Measurements from ENCODE around the gene NAA10.

NAA10 gene

DNA sequence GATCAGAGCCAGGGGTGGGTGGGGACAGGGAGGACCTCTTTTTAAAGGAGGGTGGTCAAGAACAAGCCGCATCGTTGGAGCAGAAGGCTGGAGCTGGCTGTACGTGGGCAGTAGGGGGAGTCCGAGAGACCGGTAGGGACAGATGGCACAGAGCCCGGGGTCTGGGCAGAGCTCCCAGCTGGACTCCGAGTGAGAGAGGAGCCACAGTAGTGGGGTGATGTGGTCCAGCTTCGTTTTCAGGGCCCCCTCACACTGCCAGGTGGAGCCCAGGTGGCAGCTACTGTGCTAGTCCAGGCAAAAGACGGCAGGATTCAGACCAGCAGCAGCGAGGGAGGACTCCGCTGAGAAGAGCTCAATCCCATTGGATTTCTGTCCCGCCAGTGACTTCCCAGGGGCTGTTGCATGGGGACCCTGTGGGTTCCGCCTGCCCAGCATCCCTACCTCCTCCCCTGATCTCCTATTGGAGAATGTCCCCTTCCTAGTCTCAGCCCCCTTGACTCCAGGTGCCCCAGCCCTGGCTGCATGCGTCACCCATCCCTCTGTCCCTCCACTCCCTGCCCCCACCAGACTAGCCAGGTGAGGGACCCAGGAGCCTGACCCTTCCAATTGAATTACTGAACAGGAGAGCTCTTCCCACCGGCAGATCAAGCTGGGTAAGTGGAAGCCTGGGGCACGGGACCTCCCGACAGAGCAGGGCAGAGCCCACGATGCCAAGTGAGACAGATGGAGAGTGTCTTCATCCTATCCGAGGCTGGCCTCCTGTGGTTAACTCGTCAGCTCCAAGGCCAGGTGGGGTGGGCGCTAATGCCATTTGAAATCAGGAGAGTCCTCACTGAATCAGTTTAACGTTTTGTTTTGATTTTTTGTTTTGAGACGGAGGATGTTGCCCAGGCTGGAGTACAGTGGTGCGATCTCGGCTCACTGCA lies 11.6 kb downstream of the NAA10 start:
- no peak for TF ChIP-seq Cebpa-rat (IDR thresholded peaks at IDR 0.05)
- Histone ChIP-seq H3K4me1 (peaks cover 38 to 78% (median 68%) of the 10 kb centered on the region in 10 experiments), H3K9me3 (replicated peaks in 1 of 11) (peaks cover 0 to 23% (median 0%) of the 10 kb centered on the region in 11 experiments; a peak in 3 of 22 replicates), H3K36me3 (peaks cover 6 to 38% (median 34%) of the 10 kb centered on the region in 11 experiments; a peak in 20 of 22 replicates), H3K4me3 (peak overlapping the region in 9 of 10 experiments; percentile 32 to 78 (median 68); a peak in 15 of 20 replicates), H3K9ac (peak overlapping the region; percentile 50 to 100 (median 92); a peak in 19 of 22 replicates), H4K20me1 (peaks cover 84 to 99% (median 99%) of the 10 kb centered on the region in 11 experiments), H3K27ac (peak overlapping the region in 9 of 11 experiments; percentile 96 to 100 (median 97); a peak in 15 of 22 replicates), H3K27me3 (peaks cover 78 to 94% (median 80%) of the 10 kb centered on the region in 11 experiments), H3K4me2 (peak overlapping the region; percentile 87 to 99 (median 92))

DNA sequence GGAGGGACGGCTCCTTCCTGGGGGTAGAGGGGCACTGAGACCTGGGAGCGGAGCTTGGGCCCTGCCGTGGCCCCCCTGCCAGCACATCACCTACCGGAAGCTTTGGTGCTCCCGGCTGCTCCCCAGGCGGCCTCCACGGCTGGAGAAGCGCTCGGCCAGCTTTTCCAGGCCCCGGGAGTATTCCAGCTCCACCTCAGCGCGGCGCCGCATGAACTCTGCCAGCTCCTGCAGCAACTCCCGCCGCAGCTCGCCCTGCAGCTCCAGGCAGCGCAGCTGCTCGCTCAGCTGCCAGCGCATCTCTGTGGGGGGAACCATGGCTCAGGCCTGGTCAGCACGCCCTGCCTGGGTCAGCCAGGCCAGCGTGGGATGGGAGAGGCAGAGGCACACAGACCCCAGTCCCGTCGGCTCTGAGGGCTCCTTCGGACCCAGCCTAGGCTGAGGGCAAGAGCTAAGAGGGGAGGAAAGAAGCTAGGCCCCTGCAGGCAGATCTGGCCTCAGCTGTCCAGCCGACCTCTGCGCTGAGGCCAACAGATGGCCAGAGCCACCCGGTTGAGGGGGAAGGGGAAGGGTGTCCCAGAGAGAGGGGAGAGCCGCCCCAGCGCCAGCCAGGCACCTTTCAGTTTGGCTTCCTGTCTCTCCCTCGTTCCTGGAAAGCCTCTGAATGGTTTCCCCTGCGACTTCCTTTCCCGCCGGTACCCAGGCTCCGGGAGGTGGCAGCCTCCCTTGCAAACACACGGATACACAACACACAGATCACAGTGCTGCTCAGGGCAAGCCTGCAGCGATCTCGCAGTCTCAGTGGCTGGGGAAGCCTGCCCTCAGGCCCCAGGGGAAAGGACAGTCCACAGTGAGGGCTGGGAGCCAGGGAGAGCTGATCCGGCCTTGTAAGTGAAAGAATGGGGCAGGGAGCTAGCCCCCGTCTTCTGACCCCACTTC lies 13.1 kb downstream of the NAA10 start:
- H3K27ac ChIP-seq = peak overlapping the region in 5 of 11 experiments; percentile 17 to 47 (median 35); a peak in 5 of 22 replicates
- peak overlapping the region; percentile 87 to 99 (median 92) for H3K4me2 ChIP-seq
- peaks cover 13 to 51% (median 45%) of the 10 kb centered on the region in 11 experiments; a peak in 21 of 22 replicates for H3K36me3 ChIP-seq
- peaks cover 91 to 99% (median 94%) of the 10 kb centered on the region in 11 experiments for H3K27me3 ChIP-seq
- H4K20me1 ChIP-seq = peaks cover 77 to 100% (median 98%) of the 10 kb centered on the region in 11 experiments
- no peak for TF ChIP-seq Cebpa-rat (IDR thresholded peaks at IDR 0.05)
- H3K9ac ChIP-seq = peak overlapping the region in 10 of 11 experiments; percentile 33 to 100 (median 48); a peak in 13 of 22 replicates
- H3K4me1 ChIP-seq = peaks cover 29 to 67% (median 57%) of the 10 kb centered on the region in 10 experiments
- peak overlapping the region in 7 of 10 experiments; percentile 25 to 78 (median 72); a peak in 11 of 20 replicates for H3K4me3 ChIP-seq
- peaks cover 0 to 15% (median 0%) of the 10 kb centered on the region in 11 experiments; a peak in 3 of 22 replicates for H3K9me3 ChIP-seq (replicated peaks in 1 of 11)

- H3K4me3 ChIP-seq = no peak overlapping the region
- H4K20me1 ChIP-seq = peaks cover 76 to 100% (median 97%) of the 10 kb centered on the region in 11 experiments
- no peak for TF ChIP-seq Cebpa-rat (IDR thresholded peaks at IDR 0.05)
- peaks cover 0 to 10% (median 0%) of the 10 kb centered on the region in 11 experiments; a peak in 3 of 22 replicates for H3K9me3 ChIP-seq (replicated peaks in 1 of 11)
- 0 out of 22 replicates have a peak overlapping the region, but pooled peaks of 1 of the 11 experiments have one; percentile 15 for H3K9ac ChIP-seq
- H3K4me2 ChIP-seq = peak overlapping the region in 7 of 11 experiments; percentile 87 to 97 (median 92); a peak in 11 of 22 replicates
- H3K4me1 ChIP-seq = peaks cover 24 to 61% (median 51%) of the 10 kb centered on the region in 10 experiments
- peak overlapping the region in 1 of 11 experiments; percentile 47; a peak in 1 of 22 replicates for H3K27ac ChIP-seq
- H3K36me3 ChIP-seq = peaks cover 13 to 58% (median 52%) of the 10 kb centered on the region in 11 experiments
- peaks cover 97 to 100% (median 100%) of the 10 kb centered on the region in 11 experiments for H3K27me3 ChIP-seq
These were observed 13.8 kb downstream of the NAA10 start for GRCh38 chrX:153921070-153921469.

- Histone ChIP-seq H3K4me3 (no peak overlapping the region), H3K27me3 (peaks cover 98 to 100% (median 100%) of the 10 kb centered on the region in 11 experiments), H3K9ac (peak overlapping the region in 2 of 11 experiments; percentile 10 to 15; a peak in 1 of 22 replicates), H3K4me1 (peaks cover 22 to 56% (median 45%) of the 10 kb centered on the region in 10 experiments), H3K9me3 (replicated peaks in 1 of 11) (peaks cover 0 to 5% (median 0%) of the 10 kb centered on the region in 11 experiments; a peak in 3 of 22 replicates), H3K27ac (peak overlapping the region in 3 of 11 experiments; percentile 30 to 47 (median 34); a peak in 2 of 22 replicates), H4K20me1 (peaks cover 81 to 100% (median 96%) of the 10 kb centered on the region in 11 experiments), H3K36me3 (peaks cover 13 to 64% (median 57%) of the 10 kb centered on the region in 11 experiments), H3K4me2 (no peak overlapping the region; a peak in 2 of 22 replicates)
- no peak for TF ChIP-seq Cebpa-rat (IDR thresholded peaks at IDR 0.05)
These were observed 14.3 kb downstream of the NAA10 start for GRCh38 chrX:153920546-153920945.

DNA sequence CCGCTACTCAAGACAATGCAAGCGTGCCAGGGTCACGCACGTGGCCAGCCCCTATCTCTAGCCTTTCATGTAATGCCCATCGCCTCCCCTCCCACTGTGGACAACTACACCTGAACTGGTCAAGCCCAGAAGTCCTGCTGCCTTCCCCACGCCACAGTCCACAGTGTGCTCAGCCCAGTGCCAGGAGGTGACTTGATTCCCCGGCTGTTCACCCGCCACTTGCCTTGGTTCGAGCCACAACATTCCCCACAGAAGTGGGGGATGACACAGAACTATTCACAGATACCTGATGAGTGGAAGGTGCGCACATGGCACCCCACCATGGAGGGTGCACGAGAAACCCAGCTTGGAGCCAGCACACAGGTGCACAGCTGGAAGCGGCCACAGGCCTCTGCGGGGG lies 15.6 kb downstream of the NAA10 start:
- H3K27me3 ChIP-seq = peaks cover 96 to 100% (median 99%) of the 10 kb centered on the region in 11 experiments
- TF ChIP-seq Cebpa-rat (IDR thresholded peaks at IDR 0.05) = no peak

DNA sequence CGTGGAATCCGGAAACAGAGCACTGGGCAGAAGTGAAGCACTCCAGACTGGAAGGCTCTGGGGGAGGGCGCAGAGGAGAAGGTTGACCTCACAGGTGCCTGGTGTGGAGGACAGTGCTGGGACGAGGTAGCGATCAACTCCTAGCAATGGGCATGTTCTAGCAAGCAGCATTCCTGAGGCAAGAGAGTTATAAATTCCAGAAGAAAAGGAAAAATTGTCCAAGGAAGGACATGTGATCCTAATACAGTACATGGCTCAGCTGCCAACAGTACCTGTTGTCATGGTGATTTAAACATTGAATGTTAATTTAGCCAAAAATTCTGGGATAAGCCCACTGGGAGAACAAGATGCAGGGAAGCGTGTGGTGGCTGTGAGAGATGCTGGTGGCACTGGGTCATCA lies 17.0 kb downstream of the NAA10 start:
- Histone ChIP-seq H4K20me1 (peaks cover 70 to 98% (median 85%) of the 10 kb centered on the region in 11 experiments), H3K4me3 (no peak overlapping the region), H3K36me3 (peaks cover 25 to 87% (median 74%) of the 10 kb centered on the region in 11 experiments), H3K9ac (no peak overlapping the region), H3K4me1 (peaks cover 13 to 29% (median 20%) of the 10 kb centered on the region in 10 experiments; a peak in 19 of 20 replicates), H3K4me2 (no peak overlapping the region), H3K9me3 (replicated peaks in 1 of 11) (peaks cover 0 to 16% (median 0%) of the 10 kb centered on the region in 11 experiments; a peak in 1 of 22 replicates), H3K27ac (no peak overlapping the region), H3K27me3 (peaks cover 96 to 100% (median 99%) of the 10 kb centered on the region in 11 experiments)
- TF ChIP-seq Cebpa-rat (IDR thresholded peaks at IDR 0.05) = no peak

More for the DNA sequence above, 15.6 kb downstream of the NAA10 start:
- H3K9ac ChIP-seq = no peak overlapping the region
- H3K36me3 ChIP-seq = peaks cover 13 to 73% (median 61%) of the 10 kb centered on the region in 11 experiments
- no peak overlapping the region for H3K4me2 ChIP-seq
- peaks cover 22 to 43% (median 33%) of the 10 kb centered on the region in 10 experiments for H3K4me1 ChIP-seq
- H3K4me3 ChIP-seq = no peak overlapping the region
- peaks cover 78 to 98% (median 90%) of the 10 kb centered on the region in 11 experiments for H4K20me1 ChIP-seq
- 0 out of 22 replicates have a peak, but pooled peaks cover 0 to 6% (median 0%) of the 10 kb centered on the region in 11 experiments for H3K9me3 ChIP-seq (replicated peaks in 1 of 11)
- no peak overlapping the region for H3K27ac ChIP-seq

- H3K36me3 ChIP-seq = peaks cover 21 to 91% (median 73%) of the 10 kb centered on the region in 11 experiments
- H3K27me3 ChIP-seq = peaks cover 73 to 92% (median 85%) of the 10 kb centered on the region in 11 experiments
- no peak for TF ChIP-seq Cebpa-rat (IDR thresholded peaks at IDR 0.05)
- H3K4me1 ChIP-seq = peaks cover 0 to 9% (median 0%) of the 10 kb centered on the region in 10 experiments; a peak in 5 of 20 replicates
- H4K20me1 ChIP-seq = peaks cover 34 to 98% (median 72%) of the 10 kb centered on the region in 11 experiments; a peak in 21 of 22 replicates
- no peak overlapping the region for H3K4me3 ChIP-seq
- no peak overlapping the region for H3K27ac ChIP-seq
- peaks cover 0 to 16% (median 0%) of the 10 kb centered on the region in 11 experiments; a peak in 1 of 22 replicates for H3K9me3 ChIP-seq (replicated peaks in 1 of 11)
- no peak overlapping the region for H3K9ac ChIP-seq
- no peak overlapping the region for H3K4me2 ChIP-seq
These were observed 21.1 kb downstream of the NAA10 start for GRCh38 chrX:153913701-153914100.
